Fibroblast of mammary gland (primary cell): ENCODE measurements around the gene LRP1-AS.

Source experiments
- DNase-seq: peaks from one replicate; pipeline ENCODE4 v3.0.0-alpha.2; 2010; ENCODE audit warnings: low read depth
- H3K4me3 ChIP-seq: 2 replicates; pipeline ENCODE4 v1.5.1; 2011; ENCODE audit warnings: low read depth, mild to moderate bottlenecking, low read length, moderate library complexity; ENCODE audit not compliant: control insufficient read depth
- CTCF ChIP-seq: conservative IDR thresholded peaks from 2 replicates; pipeline ENCODE4 v1.5.1; 2011; ENCODE audit warnings: low read depth, low read length, inconsistent platforms; ENCODE audit not compliant: control insufficient read depth, insufficient read depth

The LRP1-AS gene

DNA sequence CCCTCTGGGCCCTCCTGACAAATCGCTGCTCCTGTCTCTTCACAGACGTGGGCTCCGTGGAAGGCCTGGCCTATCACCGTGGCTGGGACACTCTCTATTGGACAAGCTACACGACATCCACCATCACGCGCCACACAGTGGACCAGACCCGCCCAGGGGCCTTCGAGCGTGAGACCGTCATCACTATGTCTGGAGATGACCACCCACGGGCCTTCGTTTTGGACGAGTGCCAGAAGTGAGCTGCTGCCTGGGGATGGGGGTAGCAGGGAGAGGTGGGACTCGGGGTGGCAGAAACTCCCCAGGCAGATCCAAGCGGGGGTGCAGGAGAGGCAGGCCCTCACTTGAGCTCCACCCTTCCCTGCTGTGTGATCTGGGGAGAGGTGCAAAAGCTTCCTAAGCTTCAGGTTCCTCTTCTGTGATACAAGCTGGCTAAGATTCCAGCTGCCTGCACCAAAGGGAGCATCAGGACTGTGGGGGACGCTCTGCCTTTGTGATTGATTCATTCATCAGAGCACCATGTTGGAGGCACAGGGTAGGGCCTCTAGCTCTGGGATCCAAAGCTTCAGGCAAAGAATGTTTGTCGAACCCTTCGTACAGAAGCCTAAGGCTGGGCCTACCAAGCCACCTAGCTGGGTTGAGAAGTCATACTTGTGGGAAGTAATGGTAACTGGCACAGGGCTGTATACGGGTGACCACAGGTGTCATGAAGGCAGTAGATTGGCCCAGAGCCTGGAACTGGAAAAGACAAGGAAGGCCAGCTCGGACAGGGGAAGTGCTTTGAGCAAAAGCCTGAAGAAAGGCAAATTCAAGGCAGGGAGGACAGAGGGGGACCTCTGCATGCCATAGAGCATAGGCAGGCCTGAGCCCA is 40.0 kb upstream of the LRP1-AS start:
- no peak for TF ChIP-seq CTCF
- H3K4me3 ChIP-seq, result no peak overlapping the region
- no peak for DNase-seq

GRCh38 chr12:57185906-57186508 is 38.6 kb upstream of the LRP1-AS start:
- TF ChIP-seq CTCF, result no peak
- no peak for DNase-seq

GRCh38 chr12:57185403-57185802 is 38.0 kb upstream of the LRP1-AS start:
- TF ChIP-seq CTCF, result no peak
- DNase-seq, result no peak
- no peak overlapping the region for H3K4me3 ChIP-seq

More at GRCh38 chr12:57185906-57186508, 38.6 kb upstream of the LRP1-AS start:
- H3K4me3 ChIP-seq, result no peak overlapping the region

- TF ChIP-seq CTCF, result no peak
- H3K4me3 ChIP-seq, result no peak overlapping the region
- DNase-seq, result no peak
Measured at GRCh38 chr12:57183939-57184725, 36.7 kb upstream of the LRP1-AS start.

GRCh38 chr12:57182918-57183575 is 35.6 kb upstream of the LRP1-AS start:
- TF ChIP-seq CTCF, result peak; percentile 79
- no peak overlapping the region for H3K4me3 ChIP-seq
- DNase-seq, result peak; percentile 66

DNA sequence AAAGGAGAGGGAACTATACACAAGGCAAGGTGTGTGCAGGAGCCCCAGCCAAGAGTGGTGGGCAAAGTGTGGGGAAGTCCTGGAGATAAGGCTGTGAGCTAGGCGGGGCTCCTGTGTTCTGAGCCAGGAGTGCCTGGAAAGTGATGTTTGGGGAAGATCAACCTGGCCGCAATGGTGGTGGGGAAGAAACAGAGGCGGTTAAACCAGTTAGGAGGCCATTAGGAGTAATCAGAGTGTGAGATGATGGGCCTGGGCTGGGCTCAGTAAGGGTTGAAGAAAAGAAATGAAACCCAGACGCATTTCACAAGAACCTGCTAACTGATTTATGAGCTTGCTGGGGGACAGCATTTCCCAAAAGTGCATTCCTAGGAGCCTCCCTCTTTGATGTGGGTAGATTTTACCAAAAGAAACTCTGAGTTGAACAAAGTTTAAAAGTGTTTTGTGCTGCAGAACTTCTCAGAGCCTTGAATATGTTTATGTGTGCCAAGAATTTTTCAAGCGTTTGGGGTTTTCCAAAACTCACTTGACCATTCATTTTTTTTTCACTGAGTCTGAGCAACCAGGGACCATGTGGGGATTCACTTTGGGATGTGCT is 34.2 kb upstream of the LRP1-AS start:
- DNase-seq, result peak; percentile 73
- TF ChIP-seq CTCF, result no peak
- no peak overlapping the region for H3K4me3 ChIP-seq
